ENCODE measurements around the gene XYLB.

Gene XYLB

GRCh38 chr3:38311476-38311875 lies 35.1 kb upstream of the XYLB start:
- DNase-seq (ENCODE audit: low read depth) = no peak
- TF ChIP-seq, protein P1, sequence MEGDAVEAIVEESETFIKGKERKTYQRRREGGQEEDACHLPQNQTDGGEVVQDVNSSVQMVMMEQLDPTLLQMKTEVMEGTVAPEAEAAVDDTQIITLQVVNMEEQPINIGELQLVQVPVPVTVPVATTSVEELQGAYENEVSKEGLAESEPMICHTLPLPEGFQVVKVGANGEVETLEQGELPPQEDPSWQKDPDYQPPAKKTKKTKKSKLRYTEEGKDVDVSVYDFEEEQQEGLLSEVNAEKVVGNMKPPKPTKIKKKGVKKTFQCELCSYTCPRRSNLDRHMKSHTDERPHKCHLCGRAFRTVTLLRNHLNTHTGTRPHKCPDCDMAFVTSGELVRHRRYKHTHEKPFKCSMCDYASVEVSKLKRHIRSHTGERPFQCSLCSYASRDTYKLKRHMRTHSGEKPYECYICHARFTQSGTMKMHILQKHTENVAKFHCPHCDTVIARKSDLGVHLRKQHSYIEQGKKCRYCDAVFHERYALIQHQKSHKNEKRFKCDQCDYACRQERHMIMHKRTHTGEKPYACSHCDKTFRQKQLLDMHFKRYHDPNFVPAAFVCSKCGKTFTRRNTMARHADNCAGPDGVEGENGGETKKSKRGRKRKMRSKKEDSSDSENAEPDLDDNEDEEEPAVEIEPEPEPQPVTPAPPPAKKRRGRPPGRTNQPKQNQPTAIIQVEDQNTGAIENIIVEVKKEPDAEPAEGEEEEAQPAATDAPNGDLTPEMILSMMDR (conservative IDR thresholded peaks at IDR 0.05; ENCODE audit: low read length) = no peak
- no peak overlapping the region for H3K4me3 ChIP-seq (ENCODE audit: low read length)

DNA sequence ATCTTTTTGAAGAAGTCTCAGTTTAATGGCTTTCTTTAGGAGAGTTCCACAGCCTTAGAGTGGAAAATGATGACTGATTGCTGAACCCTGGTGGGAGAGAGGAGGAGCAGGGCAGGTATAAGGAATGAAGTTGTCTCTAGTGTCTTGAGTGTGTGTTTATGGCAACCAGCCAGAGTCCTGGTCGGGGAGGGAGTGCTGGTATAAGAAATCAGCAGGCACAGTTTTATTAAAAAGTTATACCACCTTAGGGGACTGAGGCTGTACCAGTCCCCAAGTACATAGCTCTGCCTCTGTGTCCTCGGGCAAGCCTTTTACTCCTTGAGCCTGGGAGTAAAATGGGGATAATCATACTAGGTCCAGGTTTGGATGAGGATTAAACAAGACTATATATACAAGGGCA lies 34.6 kb upstream of the XYLB start:
- no peak overlapping the region for H3K4me3 ChIP-seq (ENCODE audit: low read length)
- no peak for DNase-seq (ENCODE audit: low read depth)
- TF ChIP-seq, protein P1 (conservative IDR thresholded peaks at IDR 0.05; ENCODE audit: low read length) = no peak

DNA sequence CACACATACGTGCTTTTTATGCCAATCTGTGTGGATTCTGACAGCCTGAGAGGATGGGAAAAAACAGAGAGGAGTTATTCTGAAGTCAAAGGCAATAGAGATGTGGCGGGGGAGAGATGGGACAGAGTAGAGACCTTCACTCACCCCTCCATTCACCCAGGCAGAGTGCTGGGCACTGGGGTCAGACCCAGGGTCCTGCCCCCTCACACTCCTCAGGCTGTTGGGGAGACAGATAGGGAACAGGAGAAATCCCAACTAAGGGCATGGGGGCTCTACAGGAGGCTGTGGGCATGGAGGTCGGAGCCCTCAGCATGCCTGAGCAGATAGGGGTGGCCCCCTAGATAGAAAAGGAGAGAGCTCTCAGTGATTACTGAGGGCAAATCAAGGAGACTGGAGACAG lies 34.2 kb upstream of the XYLB start:
- DNase-seq (ENCODE audit: low read depth) = no peak
- TF ChIP-seq, protein P1 (conservative IDR thresholded peaks at IDR 0.05; ENCODE audit: low read length) = no peak
- H3K4me3 ChIP-seq (ENCODE audit: low read length) = no peak overlapping the region

GRCh38 chr3:38313263-38313662 lies 33.3 kb upstream of the XYLB start:
- TF ChIP-seq, protein P1 (conservative IDR thresholded peaks at IDR 0.05; ENCODE audit: low read length) = no peak
- no peak overlapping the region for H3K4me3 ChIP-seq (ENCODE audit: low read length)
- no peak for DNase-seq (ENCODE audit: low read depth)

DNA sequence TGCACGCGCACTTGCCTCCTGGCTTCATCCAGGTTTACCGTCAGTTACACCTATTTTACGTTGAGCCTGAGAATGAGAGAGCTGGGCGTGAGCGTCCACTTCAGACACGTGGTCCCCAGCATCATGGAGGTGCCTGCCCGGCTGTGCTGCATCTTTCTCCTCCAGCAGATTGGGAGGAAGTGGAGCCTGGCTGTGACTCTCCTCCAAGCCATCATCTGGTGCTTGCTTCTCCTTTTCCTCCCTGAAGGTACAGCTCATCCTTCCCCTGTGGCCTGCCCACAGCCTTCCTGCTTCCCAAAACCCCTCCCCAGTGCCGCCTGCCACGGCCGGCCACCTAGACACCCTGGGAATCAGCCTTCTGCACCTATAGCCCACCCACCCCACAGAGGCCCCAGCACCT lies 32.9 kb upstream of the XYLB start:
- TF ChIP-seq, protein P1 (conservative IDR thresholded peaks at IDR 0.05; ENCODE audit: low read length) = no peak
- H3K4me3 ChIP-seq (ENCODE audit: low read length) = no peak overlapping the region
- DNase-seq (ENCODE audit: low read depth) = no peak

GRCh38 chr3:38314112-38314763 lies 32.3 kb upstream of the XYLB start:
- TF ChIP-seq, protein P1 (conservative IDR thresholded peaks at IDR 0.05; ENCODE audit: low read length) = no peak
- H3K4me3 ChIP-seq (ENCODE audit: low read length) = no peak overlapping the region
- no peak for DNase-seq (ENCODE audit: low read depth)

DNA sequence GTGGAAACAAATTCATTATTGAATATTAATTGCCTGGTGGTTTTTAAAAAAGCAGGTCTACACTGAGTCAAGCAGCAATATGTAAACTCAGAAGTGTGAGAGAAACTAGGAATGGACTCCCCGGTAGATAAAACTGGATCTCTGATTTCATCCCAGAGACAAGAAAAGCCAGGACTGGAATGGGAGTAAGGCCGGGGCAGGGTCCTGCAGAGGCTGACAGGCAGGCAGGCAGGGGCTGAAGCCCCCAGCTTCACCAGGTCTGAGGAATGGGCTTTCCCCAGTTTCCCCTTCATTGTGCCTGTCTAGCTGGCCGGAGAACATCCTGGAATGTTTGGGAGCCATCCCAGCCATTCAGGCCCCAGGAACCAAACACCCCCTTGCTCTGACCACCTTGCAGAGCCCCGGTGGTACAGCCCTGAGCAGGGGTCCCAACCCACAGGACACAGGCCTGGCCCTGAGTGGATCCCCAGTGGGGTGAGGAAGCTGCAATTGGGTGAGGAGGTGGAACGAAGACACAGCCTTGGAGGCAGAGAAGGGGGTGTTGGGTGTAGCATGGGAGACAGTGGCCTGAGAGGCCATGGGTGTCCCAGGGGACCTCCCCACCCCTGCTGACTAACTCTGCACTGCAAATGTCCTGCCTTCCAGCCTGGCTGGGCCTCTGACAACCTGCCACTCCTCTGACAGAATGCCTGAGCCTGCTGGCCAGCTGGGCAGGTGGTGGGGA lies 31.7 kb upstream of the XYLB start:
- TF ChIP-seq, protein P1 (conservative IDR thresholded peaks at IDR 0.05; ENCODE audit: low read length) = no peak
- no peak for DNase-seq (ENCODE audit: low read depth)

More for the DNA sequence above, 31.7 kb upstream of the XYLB start:
- no peak overlapping the region for H3K4me3 ChIP-seq (ENCODE audit: low read length)
